ENCODE measurements around the gene PRM1. TPM values are rescaled to one million over a fixed set of nuclear protein-coding genes. Genes with fewer than 3 reads are reported as not detected.

Gene PRM1
- total and polyA plus RNA-seq, 2 experiments from 2014 or later, result not detected

- no peak for DNase-seq (ENCODE audit: low read depth in 1 of 2, low spot score in 1 of 2)
- H3K36me3 ChIP-seq, result no peaks in the 10 kb centered on the region
- no peak overlapping the region for H3K27ac ChIP-seq
- no peak for TF ChIP-seq CTCF (IDR thresholded peaks at IDR 0.05; ENCODE audit: low read depth, low read length)
- no peaks in the 10 kb centered on the region for H3K4me1 ChIP-seq (ENCODE audit: low read depth)
- H3K4me3 ChIP-seq, result no peak overlapping the region
- H3K9me3 ChIP-seq (ENCODE audit: low read depth), result no peaks in the 10 kb centered on the region
- H3K27me3 ChIP-seq, result no peaks in the 10 kb centered on the region
These were observed 41.7 kb upstream of the PRM1 start for GRCh38 chr16:11322823-11323222.

DNA sequence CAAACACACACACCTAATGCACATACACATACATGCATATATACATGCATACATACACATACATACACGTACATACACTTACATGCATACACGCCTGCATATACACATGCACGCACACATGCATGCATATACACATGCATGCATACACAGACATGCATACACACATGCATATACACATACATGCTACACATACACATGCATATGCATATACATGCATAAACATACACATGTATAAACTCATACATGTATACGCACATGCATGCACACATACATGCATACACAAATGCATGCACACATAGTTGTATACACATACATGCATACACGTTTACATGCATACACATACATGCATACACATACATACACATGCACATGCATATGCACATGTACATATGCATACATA is 40.5 kb upstream of the PRM1 start:
- no peak for TF ChIP-seq CTCF (IDR thresholded peaks at IDR 0.05; ENCODE audit: low read depth, low read length)
- H3K4me1 ChIP-seq (ENCODE audit: low read depth), result no peaks in the 10 kb centered on the region

GRCh38 chr16:11320170-11320569 is 39.0 kb upstream of the PRM1 start:
- TF ChIP-seq CTCF (IDR thresholded peaks at IDR 0.05; ENCODE audit: low read depth, low read length), result no peak
- Histone ChIP-seq H3K27ac (no peak overlapping the region), H3K4me1 (ENCODE audit: low read depth) (no peaks in the 10 kb centered on the region), H3K36me3 (no peaks in the 10 kb centered on the region), H3K27me3 (peaks cover 11% of the 10 kb centered on the region), H3K4me3 (no peak overlapping the region), H3K9me3 (ENCODE audit: low read depth) (no peaks in the 10 kb centered on the region)
- DNase-seq (ENCODE audit: low read depth in 1 of 2, low spot score in 1 of 2), result no peak

More for the DNA sequence above, 40.5 kb upstream of the PRM1 start:
- Histone ChIP-seq H3K27me3 (no peaks in the 10 kb centered on the region), H3K4me3 (no peak overlapping the region), H3K27ac (no peak overlapping the region), H3K9me3 (ENCODE audit: low read depth) (no peaks in the 10 kb centered on the region), H3K36me3 (no peaks in the 10 kb centered on the region)
- DNase-seq (ENCODE audit: low read depth in 1 of 2, low spot score in 1 of 2), result no peak

DNA sequence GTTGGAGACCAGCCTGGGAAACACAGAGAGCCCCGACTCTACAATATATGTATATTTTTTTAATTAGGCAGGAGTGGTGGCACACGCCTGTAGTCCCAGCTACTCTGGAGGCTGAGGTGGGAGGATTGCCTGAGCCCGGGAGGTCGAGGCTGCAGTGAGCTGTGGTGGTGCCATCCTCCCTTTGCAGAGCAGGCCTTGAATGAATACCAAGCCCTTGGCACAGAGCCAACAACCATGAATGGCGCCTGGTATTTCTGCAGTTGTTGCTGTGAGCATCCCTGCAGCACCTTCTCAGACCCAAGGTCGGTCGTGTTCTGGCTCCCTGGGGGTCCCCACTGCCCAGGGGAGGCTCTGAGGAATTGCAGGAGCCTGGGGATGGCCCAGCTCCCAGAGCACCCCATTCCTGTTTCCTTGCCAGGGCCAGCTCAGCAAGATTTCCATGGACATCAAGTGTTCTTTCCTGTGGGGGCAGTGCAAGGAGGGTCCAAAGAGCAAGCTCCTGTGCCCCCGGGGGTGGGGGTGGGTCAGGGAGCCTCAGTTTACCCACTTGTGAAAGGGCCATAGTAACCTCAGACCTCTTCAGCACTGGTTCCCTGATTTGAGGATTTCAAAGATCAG is 38.5 kb upstream of the PRM1 start:
- H3K27ac ChIP-seq, result no peak overlapping the region
- no peak overlapping the region for H3K4me3 ChIP-seq
- no peaks in the 10 kb centered on the region for H3K9me3 ChIP-seq (ENCODE audit: low read depth)
- DNase-seq (ENCODE audit: low read depth in 1 of 2, low spot score in 1 of 2), result no peak
- H3K4me1 ChIP-seq (ENCODE audit: low read depth), result no peaks in the 10 kb centered on the region
- no peak for TF ChIP-seq CTCF (IDR thresholded peaks at IDR 0.05; ENCODE audit: low read depth, low read length)
- peaks cover 11% of the 10 kb centered on the region for H3K27me3 ChIP-seq
- H3K36me3 ChIP-seq, result no peaks in the 10 kb centered on the region

GRCh38 chr16:11318817-11319216 is 37.7 kb upstream of the PRM1 start:
- peaks cover 11% of the 10 kb centered on the region for H3K27me3 ChIP-seq
- H3K4me3 ChIP-seq, result no peak overlapping the region
- no peak overlapping the region for H3K27ac ChIP-seq

More at GRCh38 chr16:11318817-11319216, 37.7 kb upstream of the PRM1 start:
- no peaks in the 10 kb centered on the region for H3K4me1 ChIP-seq (ENCODE audit: low read depth)
- H3K36me3 ChIP-seq, result no peaks in the 10 kb centered on the region
- TF ChIP-seq CTCF (IDR thresholded peaks at IDR 0.05; ENCODE audit: low read depth, low read length), result no peak
- no peak for DNase-seq (ENCODE audit: low read depth in 1 of 2, low spot score in 1 of 2)
- no peaks in the 10 kb centered on the region for H3K9me3 ChIP-seq (ENCODE audit: low read depth)
